Measurements from ENCODE around the gene R3HDM2.

- TF ChIP-seq CTCF (conservative IDR thresholded peaks at IDR 0.05 in 1 of 2, IDR thresholded peaks at IDR 0.05 in 1 of 2; ENCODE audit: extremely low read depth in 1 of 2, insufficient read depth in 1 of 2, low read depth in 1 of 2, low read length in 2 of 2): no peak
- no peak for TF ChIP-seq EZH2 (IDR thresholded peaks at IDR 0.05; ENCODE audit: borderline replicate concordance, low read length)
Measured at GRCh38 chr12:57320639-57321038, 110.2 kb downstream of the R3HDM2 start.

Measured in mammary epithelial cell (primary cell).